Tibial artery (tissue), 4 donors: ENCODE data around the gene GALNT10.

ENCODE experiments used
- DNase-seq, 2 donors: peaks; one replicate each; pipeline ENCODE4 v3.0.0-alpha.2; 2019
- H3K27ac ChIP-seq, 2 donors: fragments of 200-600 bp; sonication (generic) in 1 of 2; 1 replicate in 1 of 2; 2 replicates in 1 of 2; pipeline ENCODE4 v1.5.1; 2018 to 2019; ENCODE audit warnings: mild to moderate bottlenecking in 1 of 2
- H3K27me3 ChIP-seq, 2 donors: fragments of 200-600 bp; sonication (generic) in 1 of 2; one replicate each; pipeline versions ENCODE4 v1.5.1 to v1.6.0; 2016 to 2019
- H3K36me3 ChIP-seq, 3 donors: fragments of 200-600 bp; sonication (generic) in 2 of 3; one replicate each; pipeline ENCODE4 v1.5.1; 2016 to 2019; ENCODE audit warnings: mild to moderate bottlenecking in 2 of 3
- H3K4me1 ChIP-seq, 4 donors: fragments of 200-600 bp; sonication (generic) in 2 of 4; 1 replicate in 3 of 4; 2 replicates in 1 of 4; pipeline ENCODE4 v1.5.1; 2016 to 2019
- H3K4me3 ChIP-seq, 2 donors: fragments of 200-600 bp; sonication (generic) in 1 of 2; 1 replicate in 1 of 2; 2 replicates in 1 of 2; pipeline ENCODE4 v1.5.1; 2018 to 2019; ENCODE audit warnings: mild to moderate bottlenecking in 2 of 2
- H3K9me3 ChIP-seq, 3 donors: fragments of 200-600 bp; sonication (generic) in 1 of 3; one replicate each; pipeline ENCODE4 v1.5.1; 2016 to 2019
- CTCF ChIP-seq, 2 experiments: fragments of 200-600 bp in 1 of 2; fragments of 450-650 bp in 1 of 2; IDR thresholded peaks; one replicate each; pipeline ENCODE4 v1.5.1; 2017 to 2019; ENCODE audit warnings: antibody characterized with exemption in 2 of 2, mild to moderate bottlenecking in 1 of 2, moderate library complexity in 1 of 2
- intact Hi-C: fragments of 100-400 bp; cut with DNase I; formaldehyde crosslinking; loops from one replicate; pipeline ENCODE4 v1.15.0; 2023; ENCODE audit warnings: low total_unique reads

Gene GALNT10

GRCh38 chr5:154181161-154181560 is 9.4 kb upstream of the GALNT10 start:
- Histone ChIP-seq H3K27ac (no peak overlapping the region), H3K4me1 (peaks cover 0 to 4% (median 3%) of the 10 kb centered on the region in 4 donors), H3K27me3 (no peaks in the 10 kb centered on the region), H3K36me3 (no peaks in the 10 kb centered on the region), H3K9me3 (no peaks in the 10 kb centered on the region), H3K4me3 (no peak overlapping the region)
- no peak for TF ChIP-seq CTCF (IDR thresholded peaks at IDR 0.05)
- DNase-seq: no peak
- intact Hi-C loops: loop anchor here (10.0 kb wide), 1 partner anchor 224 kb away; no protein-coding TSS in a partner anchor

DNA sequence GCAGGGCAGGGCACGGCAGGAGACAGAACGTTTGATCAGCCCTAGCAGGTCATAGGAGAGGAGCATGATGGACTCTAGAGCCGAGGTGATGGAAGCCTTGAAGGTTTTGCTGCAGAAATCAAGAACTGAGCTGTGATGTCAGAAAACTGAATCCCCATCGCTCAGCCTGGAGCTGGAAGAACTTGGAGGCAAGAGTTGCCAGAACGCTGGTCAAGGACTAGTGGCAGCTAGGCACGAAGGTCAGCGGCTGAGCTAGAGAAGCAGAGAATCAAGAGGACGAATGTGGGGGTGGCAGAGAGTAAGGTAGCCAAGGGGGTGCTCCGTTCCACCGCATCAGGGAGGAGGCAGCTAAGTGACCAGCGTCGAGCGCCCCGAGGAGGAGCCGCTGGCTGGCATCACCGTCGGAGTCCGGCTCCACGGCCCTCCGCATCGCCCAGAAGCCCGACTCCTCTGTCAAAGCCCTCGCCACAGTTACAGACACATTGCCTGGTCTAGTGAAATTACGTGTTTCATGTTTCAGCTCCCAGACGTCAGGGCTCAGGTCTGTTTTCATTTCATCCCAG is 1.2 kb upstream of the GALNT10 start:
- no peaks in the 10 kb centered on the region for H3K27me3 ChIP-seq
- DNase-seq: peak in 1 of 2 donors; percentile 69
- TF ChIP-seq CTCF (IDR thresholded peaks at IDR 0.05): no peak
- H3K27ac ChIP-seq: peak overlapping the region; percentile 70 to 73
- intact Hi-C loops: loop anchor here (10.0 kb wide), 1 partner anchor 215 kb away; no protein-coding TSS in a partner anchor
- no peaks in the 10 kb centered on the region for H3K9me3 ChIP-seq
- peaks cover 0 to 39% (median 28%) of the 10 kb centered on the region in 4 donors for H3K4me1 ChIP-seq
- H3K4me3 ChIP-seq: peak overlapping the region; percentile 78 to 86
- H3K36me3 ChIP-seq: no peaks in the 10 kb centered on the region

GRCh38 chr5:154189819-154190594 is 526 bp upstream of the GALNT10 start:
- peak in 1 of 2 experiments; percentile 24 for TF ChIP-seq CTCF (IDR thresholded peaks at IDR 0.05)
- H3K36me3 ChIP-seq: no peaks in the 10 kb centered on the region
- H3K27me3 ChIP-seq: no peaks in the 10 kb centered on the region
- peaks cover 0 to 44% (median 30%) of the 10 kb centered on the region in 4 donors for H3K4me1 ChIP-seq
- peak overlapping the region; percentile 78 to 86 for H3K4me3 ChIP-seq
- DNase-seq: peak; percentile 76 to 92
- H3K27ac ChIP-seq: peak overlapping the region; percentile 70 to 73
- H3K9me3 ChIP-seq: no peaks in the 10 kb centered on the region
- intact Hi-C loops: loop anchor here (10.0 kb wide), 1 partner anchor 215 kb away; no protein-coding TSS in a partner anchor

GRCh38 chr5:154191467-154192261 is 1.1 kb downstream of the GALNT10 start:
- intact Hi-C loops: no loop called here
- Histone ChIP-seq H3K9me3 (no peaks in the 10 kb centered on the region), H3K27me3 (no peaks in the 10 kb centered on the region), H3K36me3 (no peaks in the 10 kb centered on the region), H3K4me1 (peaks cover 0 to 45% (median 30%) of the 10 kb centered on the region in 4 donors), H3K27ac (peak overlapping the region; percentile 45 to 73), H3K4me3 (peak overlapping the region; percentile 78 to 86)
- DNase-seq: no peak
- no peak for TF ChIP-seq CTCF (IDR thresholded peaks at IDR 0.05)

DNA sequence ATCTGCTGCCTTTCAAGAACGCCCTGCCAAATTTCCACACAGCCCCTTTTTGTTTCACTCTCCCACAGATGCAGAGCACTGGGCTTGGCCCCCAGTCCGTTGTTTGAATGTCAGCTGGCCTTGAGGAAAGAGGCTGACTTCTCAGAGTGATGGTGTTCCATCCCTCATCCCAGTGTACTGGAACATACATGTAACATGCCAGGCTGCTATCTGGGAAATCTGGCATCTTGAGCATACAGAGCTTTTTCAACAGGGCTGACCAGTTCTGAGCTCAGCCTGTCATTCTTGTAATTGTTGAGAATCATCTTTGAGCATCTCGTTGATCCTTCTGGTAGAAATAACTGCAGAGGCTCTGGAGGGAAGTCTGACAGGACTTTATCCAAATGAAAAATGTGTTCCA is 2.8 kb downstream of the GALNT10 start:
- H3K36me3 ChIP-seq: no peaks in the 10 kb centered on the region
- no peaks in the 10 kb centered on the region for H3K9me3 ChIP-seq
- H3K27ac ChIP-seq: peak overlapping the region in 1 of 2 donors; percentile 14
- no peak for TF ChIP-seq CTCF (IDR thresholded peaks at IDR 0.05)
- intact Hi-C loops: no loop called here
- no peak for DNase-seq
- H3K4me1 ChIP-seq: peaks cover 0 to 51% (median 30%) of the 10 kb centered on the region in 4 donors
- H3K27me3 ChIP-seq: no peaks in the 10 kb centered on the region
- no peak overlapping the region for H3K4me3 ChIP-seq
